Measurements from ENCODE around the gene PLAAT4. TPM values are rescaled to one million over a fixed set of nuclear protein-coding genes. Genes with fewer than 3 reads are reported as not detected.

PLAAT4 gene
- total and polyA plus RNA-seq, 2 experiments from 2014 or later, result 0.65 to 0.84 TPM

- no peak for TF ChIP-seq EZH2 (IDR thresholded peaks at IDR 0.05; ENCODE audit: insufficient read depth, poor library complexity, severe bottlenecking)
- no peak for TF ChIP-seq EZH2phosphoT487 (IDR thresholded peaks at IDR 0.05; ENCODE audit: insufficient read depth, low read depth)
- no peak overlapping the region for H2AFZ ChIP-seq
- H3K4me1 ChIP-seq (ENCODE audit: insufficient read depth), result no peaks in the 10 kb centered on the region
- no peak overlapping the region for H3K4me3 ChIP-seq
- H3K9ac ChIP-seq, result no peak overlapping the region
- no peaks in the 10 kb centered on the region for H3F3A ChIP-seq (ENCODE audit: insufficient read depth)
- no peaks in the 10 kb centered on the region for H3K9me3 ChIP-seq (ENCODE audit: low read depth)
- H3K36me3 ChIP-seq (ENCODE audit: low read depth), result no peaks in the 10 kb centered on the region
- DNase-seq, result no peak
- in situ Hi-C loops (cut with MboI), result no loop called here
- no peaks in the 10 kb centered on the region; the same call in 1 of the 2 replicates for H3K27me3 ChIP-seq (replicated peaks; ENCODE audit: insufficient read depth)
- no peaks in the 10 kb centered on the region for H3K79me2 ChIP-seq (ENCODE audit: insufficient read depth)
- 49 to 51% methylated on average over 4 of the region's 4 CpGs for WGBS, 2 experiments (ENCODE audit: low coverage in 1 of 2, low lambda C conversion rate in 2 of 2, missing lambda C conversion rate in 2 of 2)
- no peak overlapping the region for H3K4me2 ChIP-seq (ENCODE audit: unreplicated experiment)
- H4K20me1 ChIP-seq (ENCODE audit: insufficient read depth), result no peaks in the 10 kb centered on the region
- H3K27ac ChIP-seq, result no peak overlapping the region
- no peaks in the 10 kb centered on the region for H3K9me2 ChIP-seq (ENCODE audit: insufficient read depth)
Measured at GRCh38 chr11:63554877-63555223, 18.2 kb downstream of the PLAAT4 start.

DNA sequence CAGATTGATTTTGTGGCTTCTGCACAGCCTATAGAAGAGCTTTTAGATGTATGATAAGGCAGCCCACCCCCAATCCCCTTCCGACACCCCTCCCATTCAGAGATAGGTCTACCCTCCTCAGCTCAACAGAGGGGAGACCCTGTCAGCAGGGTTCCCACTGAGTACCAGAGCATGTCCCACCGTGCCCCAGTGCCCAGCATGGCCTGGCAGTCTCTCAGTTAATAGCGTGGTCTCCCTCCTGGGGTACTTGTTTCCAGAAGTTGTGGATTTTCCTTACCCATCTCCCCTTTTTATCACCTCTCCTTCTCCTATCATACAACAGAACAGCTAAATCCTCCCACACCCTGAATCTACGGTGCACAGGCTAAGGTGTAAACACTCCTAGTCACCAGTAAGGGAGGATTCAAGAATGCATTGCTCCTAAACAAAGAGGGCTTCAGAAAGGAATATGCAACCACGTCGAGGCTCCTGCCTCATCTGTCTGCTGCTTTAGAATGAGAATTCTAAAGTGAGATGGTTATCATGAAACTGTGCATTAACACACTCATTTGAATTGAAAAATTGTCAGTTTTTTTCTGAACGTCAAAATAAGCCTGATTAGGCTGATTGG, 19.9 kb downstream of the PLAAT4 start:
- Histone ChIP-seq H3K79me2 (ENCODE audit: insufficient read depth) (no peaks in the 10 kb centered on the region), H3K9me3 (ENCODE audit: low read depth) (no peaks in the 10 kb centered on the region), H3K27me3 (replicated peaks; ENCODE audit: insufficient read depth) (no peaks in the 10 kb centered on the region; the same call in 1 of the 2 replicates), H3K27ac (no peak overlapping the region), H3K4me2 (ENCODE audit: unreplicated experiment) (no peak overlapping the region), H3K9me2 (ENCODE audit: insufficient read depth) (no peaks in the 10 kb centered on the region), H2AFZ (no peak overlapping the region), H3K4me1 (ENCODE audit: insufficient read depth) (peaks cover 5% of the 10 kb centered on the region; the same call in 1 of the 2 replicates), H3K9ac (no peak overlapping the region), H3K36me3 (ENCODE audit: low read depth) (no peaks in the 10 kb centered on the region), H3K4me3 (no peak overlapping the region), H3F3A (ENCODE audit: insufficient read depth) (no peaks in the 10 kb centered on the region), H4K20me1 (ENCODE audit: insufficient read depth) (no peaks in the 10 kb centered on the region)
- in situ Hi-C loops (cut with MboI), result no loop called here
- no peak for DNase-seq
- 64 to 65% methylated on average over 7 of the region's 7 CpGs for WGBS, 2 experiments (ENCODE audit: low coverage in 1 of 2, low lambda C conversion rate in 2 of 2, missing lambda C conversion rate in 2 of 2)
- TF ChIP-seq EZH2phosphoT487 (IDR thresholded peaks at IDR 0.05; ENCODE audit: insufficient read depth, low read depth) (no peak), EZH2 (IDR thresholded peaks at IDR 0.05; ENCODE audit: insufficient read depth, poor library complexity, severe bottlenecking) (no peak)

GRCh38 chr11:63557570-63557969, 21.0 kb downstream of the PLAAT4 start:
- H3K9me2 ChIP-seq (ENCODE audit: insufficient read depth), result no peaks in the 10 kb centered on the region
- H3K79me2 ChIP-seq (ENCODE audit: insufficient read depth), result no peaks in the 10 kb centered on the region
- no peaks in the 10 kb centered on the region for H3K9me3 ChIP-seq (ENCODE audit: low read depth)
- 22 to 25% methylated on average over 7 of the region's 7 CpGs for WGBS, 2 experiments (ENCODE audit: low coverage in 1 of 2, low lambda C conversion rate in 2 of 2, missing lambda C conversion rate in 2 of 2)
- H3K27ac ChIP-seq, result no peak overlapping the region
- H3K36me3 ChIP-seq (ENCODE audit: low read depth), result no peaks in the 10 kb centered on the region
- DNase-seq, result no peak
- H3K4me3 ChIP-seq, result no peak overlapping the region
- no peaks in the 10 kb centered on the region for H4K20me1 ChIP-seq (ENCODE audit: insufficient read depth)
- H2AFZ ChIP-seq, result no peak overlapping the region
- no peak overlapping the region for H3K9ac ChIP-seq
- in situ Hi-C loops (cut with MboI), result no loop called here
- H3K4me2 ChIP-seq (ENCODE audit: unreplicated experiment), result no peak overlapping the region
- no peak for TF ChIP-seq EZH2phosphoT487 (IDR thresholded peaks at IDR 0.05; ENCODE audit: insufficient read depth, low read depth)
- TF ChIP-seq EZH2 (IDR thresholded peaks at IDR 0.05; ENCODE audit: insufficient read depth, poor library complexity, severe bottlenecking), result no peak
- peaks cover 5% of the 10 kb centered on the region; the same call in 1 of the 2 replicates for H3K27me3 ChIP-seq (replicated peaks; ENCODE audit: insufficient read depth)
- H3K4me1 ChIP-seq (ENCODE audit: insufficient read depth), result peaks cover 5% of the 10 kb centered on the region; the same call in 1 of the 2 replicates
- no peaks in the 10 kb centered on the region for H3F3A ChIP-seq (ENCODE audit: insufficient read depth)

DNA sequence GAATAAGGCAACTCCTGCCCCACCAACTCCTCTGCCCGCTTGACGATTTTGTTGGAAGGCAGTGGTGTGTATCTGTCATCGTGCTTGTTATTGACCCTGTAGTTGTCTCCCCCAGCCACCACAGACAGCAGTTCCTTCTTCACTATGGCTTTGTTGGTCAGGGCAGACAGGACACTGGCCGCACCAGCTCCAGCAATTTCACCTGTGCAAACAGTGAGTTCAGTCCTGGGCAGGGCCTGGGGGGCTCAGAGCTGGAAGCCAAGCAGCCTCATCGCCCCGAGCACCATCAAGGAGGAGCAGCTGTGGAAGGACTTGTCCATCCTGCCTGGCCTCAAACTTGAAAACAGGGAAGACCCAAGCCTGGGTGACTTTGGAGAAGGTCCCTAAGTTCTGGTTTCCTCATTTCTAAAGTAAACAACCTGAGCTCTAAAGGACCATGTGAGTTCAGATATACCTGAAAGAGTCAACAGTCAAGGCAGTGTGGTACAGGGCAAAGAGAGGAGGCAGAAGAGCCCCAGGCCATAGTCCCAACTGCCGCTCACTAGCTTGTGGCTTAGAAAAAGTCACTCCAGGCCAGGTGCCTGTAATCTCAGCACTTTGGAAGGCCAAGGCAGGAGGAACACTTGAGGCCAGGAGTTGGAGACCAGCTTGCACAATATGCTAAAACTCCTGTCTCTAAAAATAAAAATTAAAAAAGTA, 22.0 kb downstream of the PLAAT4 start:
- peaks cover 5% of the 10 kb centered on the region; the same call in 1 of the 2 replicates for H3K27me3 ChIP-seq (replicated peaks; ENCODE audit: insufficient read depth)
- H3K4me3 ChIP-seq, result no peak overlapping the region
- H3K27ac ChIP-seq, result no peak overlapping the region
- in situ Hi-C loops (cut with MboI), result no loop called here
- no peak for DNase-seq
- peaks cover 5% of the 10 kb centered on the region; the same call in 1 of the 2 replicates for H3K4me1 ChIP-seq (ENCODE audit: insufficient read depth)
- H3F3A ChIP-seq (ENCODE audit: insufficient read depth), result no peaks in the 10 kb centered on the region
- no peaks in the 10 kb centered on the region for H3K79me2 ChIP-seq (ENCODE audit: insufficient read depth)
- H2AFZ ChIP-seq, result no peak overlapping the region
- H3K36me3 ChIP-seq (ENCODE audit: low read depth), result no peaks in the 10 kb centered on the region
- H3K4me2 ChIP-seq (ENCODE audit: unreplicated experiment), result no peak overlapping the region
- no peak overlapping the region for H3K9ac ChIP-seq
- H3K9me2 ChIP-seq (ENCODE audit: insufficient read depth), result no peaks in the 10 kb centered on the region
- H4K20me1 ChIP-seq (ENCODE audit: insufficient read depth), result no peaks in the 10 kb centered on the region
- TF ChIP-seq EZH2 (IDR thresholded peaks at IDR 0.05; ENCODE audit: insufficient read depth, poor library complexity, severe bottlenecking) (no peak), EZH2phosphoT487 (IDR thresholded peaks at IDR 0.05; ENCODE audit: insufficient read depth, low read depth) (no peak)
- 75 to 76% methylated on average over 7 of the region's 7 CpGs for WGBS, 2 experiments (ENCODE audit: low coverage in 1 of 2, low lambda C conversion rate in 2 of 2, missing lambda C conversion rate in 2 of 2)
- no peaks in the 10 kb centered on the region for H3K9me3 ChIP-seq (ENCODE audit: low read depth)
